Right hindlimb (tissue), 1 donor: ENCODE results near the gene ENG.
"Not testable (repeated sequence)": the region's sequence is repeated elsewhere in the genome, so short reads cannot be mapped to it uniquely, and the experiment has no call there.

ENCODE experiments used
- DNase-seq: peaks from one replicate; pipeline ENCODE4 v3.0.0-alpha.2; 2018

ENG gene

DNA sequence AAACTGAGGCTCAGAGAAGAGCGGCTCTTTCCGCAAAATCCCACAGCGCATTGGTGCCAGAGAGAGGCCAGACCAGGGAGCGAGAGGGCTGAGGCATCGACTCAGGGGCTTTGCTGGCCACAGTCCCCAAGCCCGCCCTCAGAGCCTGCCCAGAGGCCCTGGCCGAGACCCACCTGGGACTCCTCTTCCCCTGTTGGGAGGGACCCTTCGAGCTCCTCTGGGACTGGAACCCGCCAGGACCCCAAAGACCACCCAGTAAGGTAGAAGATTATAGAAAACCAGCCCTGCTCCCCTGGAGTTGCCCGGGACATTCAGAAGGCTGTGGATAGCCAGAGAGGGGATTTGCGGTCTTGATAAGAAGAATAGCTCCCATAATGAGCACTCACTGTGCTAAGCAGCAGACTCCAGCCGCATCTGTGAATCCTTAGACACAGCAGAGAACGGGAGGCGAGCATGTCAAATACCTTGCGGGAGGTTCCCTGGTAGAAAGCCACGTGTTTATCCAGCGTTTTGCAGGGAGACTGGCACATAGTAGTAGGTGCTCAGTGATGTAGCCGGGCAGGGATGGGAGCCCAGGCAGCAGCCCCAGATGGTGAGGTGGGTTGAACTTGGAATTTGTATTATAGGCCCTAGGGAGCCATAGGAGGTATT lies 23.7 kb upstream of the ENG start:
- DNase-seq = no peak

DNA sequence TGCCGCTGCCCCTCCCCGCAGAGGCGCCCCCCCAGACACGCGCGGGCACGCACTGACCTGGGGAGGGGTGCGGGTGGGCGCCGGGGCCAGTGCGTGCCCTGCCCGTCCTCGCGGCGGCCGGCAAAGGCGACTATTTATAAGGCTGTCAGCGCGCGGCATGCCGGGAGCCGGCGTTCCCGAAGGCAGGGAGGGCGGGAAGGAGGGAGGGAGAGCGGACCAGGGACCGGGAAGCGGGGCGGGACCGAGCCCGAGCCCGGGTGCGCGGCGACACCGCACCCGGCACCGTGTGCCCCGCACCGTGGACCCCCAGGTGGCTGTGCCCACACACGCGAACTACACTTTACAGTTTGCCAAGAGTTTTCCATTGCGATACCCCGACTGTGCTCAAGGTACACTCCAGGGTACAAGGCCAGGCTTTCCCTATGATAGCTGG lies 23.1 kb upstream of the ENG start, which contains the start of gene AK1:
AK1 (minus strand) TSS at position 110 of the 433 bp plus-strand sequence. CDS start 3,058 bp downstream, outside the sequence.
- peak; percentile 86 for DNase-seq

DNA sequence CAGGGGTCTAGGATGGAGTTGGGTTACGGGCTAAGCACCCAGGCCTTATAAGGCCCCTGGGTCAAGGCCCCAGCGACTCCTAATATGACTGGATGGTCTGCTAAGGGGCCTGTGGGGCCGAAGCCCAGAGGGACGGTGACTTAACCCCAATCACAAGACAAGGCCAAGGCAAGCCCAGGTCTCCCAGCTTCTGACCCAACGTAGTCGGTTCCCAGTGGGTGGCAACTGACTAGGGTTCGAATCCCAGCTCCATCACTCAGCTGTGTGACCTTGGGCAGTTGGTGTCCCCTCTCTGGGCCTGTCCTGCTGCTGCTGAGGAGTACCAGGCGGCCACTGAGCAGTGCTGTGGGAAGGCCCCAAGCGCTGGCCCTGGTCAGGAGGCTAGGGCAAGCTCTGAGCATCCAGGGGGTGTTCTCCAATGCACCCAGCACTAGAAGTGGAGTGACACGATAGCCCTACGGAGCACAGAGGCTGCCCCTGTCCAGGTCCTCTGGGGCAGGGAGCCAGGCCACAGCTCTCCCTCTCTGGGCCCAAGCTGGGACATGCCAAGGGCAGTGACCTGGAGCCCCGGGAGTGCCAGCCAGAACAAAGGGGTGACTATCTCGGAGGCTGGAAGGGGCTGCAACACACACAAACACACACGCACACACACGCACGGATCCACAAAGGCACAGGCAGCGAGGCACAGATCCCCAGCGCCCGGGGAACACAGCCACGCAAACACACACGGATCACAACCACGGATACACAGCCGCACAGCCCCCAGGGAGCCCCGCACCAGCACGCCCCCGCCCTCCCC lies 22.5 kb upstream of the ENG start:
- no peak for DNase-seq

DNA sequence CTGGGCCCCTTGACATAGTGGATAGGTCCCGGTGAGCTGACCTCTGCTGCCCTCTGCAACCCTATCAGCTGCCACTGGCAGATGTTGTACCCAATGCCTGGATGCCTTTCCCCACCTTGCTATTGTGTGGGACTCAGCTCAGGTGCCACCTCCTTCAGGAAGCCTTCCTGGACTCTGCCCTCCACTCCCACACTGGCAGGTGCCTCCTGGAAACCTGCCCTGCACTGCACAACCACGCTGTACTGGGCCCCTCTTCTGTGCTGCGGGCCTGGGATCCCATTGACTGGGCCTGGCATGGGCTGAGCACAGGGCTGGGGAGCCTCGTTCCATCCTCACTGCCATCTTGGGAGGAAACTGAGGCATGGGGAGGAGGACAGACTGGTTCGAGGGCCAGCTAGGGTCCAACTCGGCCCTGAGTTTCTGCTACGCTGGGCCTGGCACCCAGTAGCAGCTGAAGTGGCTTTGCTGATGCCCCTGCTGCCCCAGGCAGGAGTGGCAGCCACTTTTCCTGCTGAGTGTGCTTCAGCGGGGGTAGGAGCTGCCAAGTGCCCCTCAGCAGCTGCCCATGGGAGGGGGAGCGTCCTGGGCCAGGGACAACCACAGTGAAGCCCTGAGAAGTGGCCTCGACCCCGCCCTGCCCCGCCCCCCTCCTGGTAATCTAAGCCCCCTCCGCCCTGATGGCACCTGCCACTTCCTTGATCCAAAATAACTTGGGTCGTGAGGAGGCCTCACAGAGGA lies 21.7 kb upstream of the ENG start:
- DNase-seq = peak; percentile 61

DNA sequence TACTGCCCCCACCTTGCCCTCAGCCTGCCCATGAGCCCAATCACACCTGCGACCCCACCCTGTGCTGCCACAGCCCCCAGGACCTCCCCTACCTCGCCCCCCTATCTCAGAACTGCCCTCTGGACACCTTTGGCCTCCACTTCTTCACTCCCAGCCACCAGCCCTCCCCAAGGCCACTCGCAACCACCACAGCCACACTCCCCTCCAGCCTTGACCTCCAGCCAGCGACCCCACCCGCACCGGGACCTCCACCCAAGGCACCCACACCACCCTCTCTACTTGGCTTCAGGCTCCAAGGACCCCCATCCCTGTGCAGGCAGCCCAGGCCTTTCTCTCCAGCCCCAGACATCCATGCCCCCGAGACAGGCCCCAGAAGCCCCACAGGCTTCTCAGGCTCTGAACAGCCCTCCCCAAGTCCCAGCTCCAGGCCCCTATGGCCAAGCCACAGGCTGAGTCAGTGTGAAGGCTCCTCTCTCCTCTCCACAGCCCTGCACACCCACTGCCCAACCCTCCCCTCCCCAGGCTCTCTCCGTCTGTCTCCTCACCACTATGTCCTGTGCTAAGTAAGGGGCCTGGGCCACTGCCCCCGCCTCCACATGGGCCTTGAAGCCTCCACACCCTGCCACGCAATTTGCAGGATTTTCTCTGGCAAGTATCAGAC lies 21.0 kb upstream of the ENG start:
- no peak for DNase-seq

DNA sequence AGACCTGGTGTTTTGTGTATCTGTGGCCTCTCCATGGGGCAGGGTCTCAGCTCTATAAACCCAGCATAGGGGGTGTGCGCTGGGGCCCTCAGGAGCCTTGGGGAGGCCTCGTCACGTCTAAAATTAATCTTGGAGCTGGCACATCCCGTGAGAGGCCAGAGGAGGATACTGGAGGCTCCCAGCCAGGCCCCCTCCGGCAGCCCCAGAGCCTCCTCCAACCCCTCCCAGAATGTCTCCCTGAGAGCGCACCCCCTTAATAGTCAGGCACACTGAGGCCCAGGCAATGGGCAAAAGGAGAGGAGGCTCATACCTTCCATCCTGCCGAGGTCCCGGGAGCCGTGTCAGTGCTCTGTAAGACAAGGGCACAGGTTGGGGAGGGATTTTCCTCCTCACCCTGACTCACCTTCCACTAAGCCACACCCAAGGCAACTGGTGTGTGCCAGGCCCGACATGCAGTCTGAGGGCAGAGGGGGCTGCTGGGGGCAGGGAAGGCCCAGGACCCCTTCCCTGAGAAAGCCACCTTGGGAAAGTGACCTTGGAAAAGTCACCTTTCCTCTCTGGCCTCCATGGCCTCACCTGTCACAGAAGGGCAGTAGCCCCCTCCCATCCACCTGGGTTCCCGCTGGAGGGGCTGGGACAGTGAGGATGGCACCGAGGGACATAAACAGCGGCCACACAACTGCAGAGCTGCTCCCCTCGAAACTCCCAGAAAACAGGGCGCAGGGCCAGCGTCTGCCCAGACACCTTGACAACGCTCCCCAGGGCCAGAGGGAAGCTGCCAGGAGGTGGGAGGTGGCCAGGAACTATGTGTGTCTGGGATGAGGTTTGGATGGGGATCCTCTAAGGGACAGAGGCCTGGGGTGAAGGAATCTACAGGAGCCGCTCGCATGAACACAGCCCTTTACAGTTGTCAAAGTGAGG lies 20.1 kb upstream of the ENG start:
- no peak for DNase-seq

DNA sequence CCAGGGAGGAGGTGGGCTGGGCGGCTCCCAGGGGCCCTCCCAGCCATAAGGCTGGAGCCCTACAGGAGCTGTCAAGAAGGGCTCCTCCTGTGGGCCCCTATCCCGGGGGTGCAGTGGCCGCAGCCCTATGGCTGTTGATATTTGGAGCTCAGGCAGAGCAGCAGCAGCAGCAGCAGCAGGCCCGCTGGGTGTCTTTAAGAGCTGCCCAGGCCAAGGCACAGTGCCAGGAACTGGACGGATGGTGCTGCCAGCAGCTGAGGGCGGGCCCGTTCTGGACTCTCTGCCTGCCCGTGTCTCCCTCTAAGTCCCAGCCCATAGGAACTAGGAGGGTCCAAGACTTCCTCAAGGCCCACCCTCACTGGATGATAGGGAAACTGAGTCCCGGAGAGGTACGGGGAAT lies 19.4 kb upstream of the ENG start:
- DNase-seq = peak; percentile 79

DNA sequence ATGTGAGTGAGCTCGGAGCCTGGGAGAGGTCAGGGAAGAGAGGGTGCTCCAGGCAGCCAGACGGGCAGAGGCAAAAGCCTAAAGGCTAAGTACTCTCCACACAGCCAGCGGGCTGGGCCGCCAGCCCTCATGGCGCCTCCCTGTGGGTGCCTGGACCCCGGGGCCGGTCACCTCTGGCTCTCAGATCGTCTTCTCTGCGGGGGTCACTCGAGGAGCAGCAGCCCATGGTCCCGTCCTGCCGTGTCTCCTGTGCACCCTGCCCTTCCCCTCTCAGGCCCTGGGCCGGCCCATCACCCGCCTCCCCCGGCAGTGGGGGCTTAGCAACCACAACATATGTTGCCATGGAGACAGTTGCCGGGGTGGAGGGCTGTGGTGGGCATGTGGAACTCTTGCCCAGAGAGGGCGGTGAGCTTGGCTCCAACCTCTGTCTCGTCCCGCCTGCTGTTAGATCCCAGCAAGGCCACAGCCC lies 18.8 kb upstream of the ENG start:
- peak; percentile 75 for DNase-seq

DNA sequence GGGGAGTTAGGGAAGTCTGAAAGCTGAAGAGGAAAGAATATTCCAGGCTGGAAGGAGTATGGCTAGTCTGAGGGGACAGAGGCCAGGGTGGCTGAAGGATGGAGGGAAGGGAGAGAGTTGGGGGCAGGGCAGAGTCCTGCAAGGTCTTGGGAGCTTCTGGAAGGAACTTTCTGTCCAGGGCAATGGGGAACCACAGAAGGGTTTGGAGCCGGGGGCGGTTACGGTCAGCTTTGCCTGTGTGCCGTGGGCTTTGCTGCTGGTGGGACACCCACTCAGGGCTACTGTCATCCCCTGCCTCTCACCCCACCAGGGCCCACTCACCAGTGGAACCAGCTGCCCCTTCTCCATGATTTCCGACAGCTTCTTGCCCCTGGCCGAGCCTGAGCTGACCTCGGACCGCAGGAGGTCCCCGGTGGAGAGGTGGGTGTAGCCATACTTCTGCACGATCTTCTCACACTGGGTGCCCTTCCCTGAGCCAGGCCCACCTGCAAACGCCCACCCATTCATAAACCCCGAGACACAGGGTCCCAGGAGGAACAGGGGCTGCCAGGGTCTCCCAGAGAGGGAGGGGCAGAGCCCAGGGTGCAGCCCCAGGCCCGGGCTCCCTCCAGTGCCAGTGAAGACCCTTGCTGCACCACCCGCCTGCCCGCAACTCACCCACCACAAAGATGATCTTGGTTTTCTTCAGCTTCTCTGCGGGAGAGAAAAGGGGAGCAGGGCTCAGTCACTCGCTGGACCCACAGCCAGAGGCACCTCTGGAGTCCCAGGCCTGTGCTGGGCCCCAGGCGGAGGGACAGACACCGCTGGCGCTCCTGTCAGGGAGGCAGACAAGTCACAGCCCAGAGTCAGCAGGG lies 18.1 kb upstream of the ENG start:
- DNase-seq = no peak

DNA sequence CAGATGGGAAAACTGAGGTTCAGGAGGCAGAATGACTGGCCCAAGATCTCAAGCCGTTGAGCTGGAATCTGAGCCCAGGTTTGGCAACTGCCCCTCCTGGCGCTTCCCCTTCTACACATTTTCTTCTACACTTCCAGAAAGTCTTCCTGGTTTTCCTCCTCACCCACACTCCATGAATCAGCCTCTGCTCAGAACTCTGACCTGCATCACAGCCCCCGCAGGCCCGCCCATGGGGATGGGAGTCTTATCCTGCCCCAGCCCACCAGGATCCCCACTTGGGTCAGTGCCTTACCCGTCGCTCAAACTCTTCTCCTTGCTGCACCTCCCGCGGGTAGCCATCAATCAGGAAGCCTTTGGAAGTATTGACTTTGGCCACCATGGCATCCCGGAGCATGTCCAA lies 17.1 kb upstream of the ENG start:
- no peak for DNase-seq

DNA sequence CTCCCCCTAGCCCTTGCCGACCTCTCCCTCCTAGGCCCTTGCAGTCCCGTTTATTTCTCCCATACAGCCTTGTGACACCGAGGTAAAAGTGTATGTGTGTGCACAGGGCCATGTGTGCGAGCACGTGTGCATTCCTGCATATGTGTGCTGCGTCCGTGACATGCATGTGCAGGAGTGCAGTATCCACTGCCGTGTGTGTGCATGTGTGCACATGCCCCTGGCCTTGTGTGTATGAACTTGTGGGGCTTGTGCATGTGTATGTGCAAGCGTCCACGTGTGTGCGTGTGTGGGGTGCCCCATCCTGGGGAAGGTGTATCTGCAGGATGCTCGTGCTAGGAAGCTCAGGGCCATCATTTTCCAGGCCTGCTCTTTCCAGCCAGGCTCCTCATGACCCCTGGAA lies 16.4 kb upstream of the ENG start:
- DNase-seq = no peak

DNA sequence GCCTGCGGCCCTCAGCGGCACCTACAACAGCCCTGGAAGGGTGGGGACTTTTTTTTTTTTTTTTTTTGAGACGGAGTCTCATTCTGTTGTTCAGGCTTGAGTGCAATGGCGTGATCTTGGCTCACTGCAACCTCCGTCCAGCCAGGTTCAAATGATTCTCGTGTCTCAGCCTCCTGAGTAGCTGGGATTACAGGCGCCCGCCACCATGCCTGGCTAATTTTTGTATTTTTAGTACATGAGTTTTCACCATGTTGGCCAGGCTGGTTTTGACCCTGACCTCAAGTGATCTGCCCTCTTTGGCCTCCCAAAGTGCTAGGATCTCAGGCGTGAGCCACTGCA lies 15.7 kb upstream of the ENG start:
- DNase-seq = not testable (repeated sequence)

DNA sequence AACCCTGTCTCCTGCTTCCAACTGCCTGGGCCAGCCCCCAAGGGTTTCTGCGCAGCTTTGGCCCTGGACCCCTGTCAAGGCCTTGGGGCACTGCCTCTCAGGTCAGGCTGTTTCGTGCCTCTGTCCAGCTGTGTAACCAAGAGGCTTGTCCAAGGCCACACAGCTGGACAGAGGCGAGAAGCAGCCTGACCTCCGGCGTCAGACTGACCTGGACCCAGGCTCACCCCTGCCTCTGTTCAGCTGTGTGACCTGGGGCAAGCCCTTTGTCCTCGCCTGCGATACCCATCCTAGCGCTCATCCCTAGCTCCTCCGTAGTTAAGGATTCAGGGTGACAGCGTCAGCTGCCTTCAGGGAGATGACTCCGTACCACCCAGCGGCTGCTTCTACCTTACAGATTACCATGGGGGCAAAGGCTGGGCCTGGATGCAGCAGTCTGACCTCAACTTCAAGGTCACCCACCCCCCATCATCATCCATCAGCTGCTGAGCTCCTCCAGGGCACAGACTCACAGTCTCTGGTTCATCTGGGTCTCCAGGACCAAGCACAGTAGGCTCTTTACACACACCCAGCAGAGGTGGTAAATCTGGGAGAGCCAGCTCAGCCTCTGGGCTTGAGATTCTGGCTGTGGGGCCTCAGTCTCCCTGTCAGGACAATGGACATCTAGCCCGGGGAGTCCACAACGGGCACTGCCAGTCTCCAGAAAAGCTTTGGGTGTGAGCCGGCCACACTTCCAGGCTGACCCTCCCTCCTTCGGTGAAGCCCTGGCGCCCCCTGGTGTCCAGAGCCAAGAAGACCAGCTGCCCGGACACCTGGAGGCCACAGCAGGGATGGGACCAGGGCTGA lies 15.1 kb upstream of the ENG start:
- DNase-seq = peak; percentile 89

DNA sequence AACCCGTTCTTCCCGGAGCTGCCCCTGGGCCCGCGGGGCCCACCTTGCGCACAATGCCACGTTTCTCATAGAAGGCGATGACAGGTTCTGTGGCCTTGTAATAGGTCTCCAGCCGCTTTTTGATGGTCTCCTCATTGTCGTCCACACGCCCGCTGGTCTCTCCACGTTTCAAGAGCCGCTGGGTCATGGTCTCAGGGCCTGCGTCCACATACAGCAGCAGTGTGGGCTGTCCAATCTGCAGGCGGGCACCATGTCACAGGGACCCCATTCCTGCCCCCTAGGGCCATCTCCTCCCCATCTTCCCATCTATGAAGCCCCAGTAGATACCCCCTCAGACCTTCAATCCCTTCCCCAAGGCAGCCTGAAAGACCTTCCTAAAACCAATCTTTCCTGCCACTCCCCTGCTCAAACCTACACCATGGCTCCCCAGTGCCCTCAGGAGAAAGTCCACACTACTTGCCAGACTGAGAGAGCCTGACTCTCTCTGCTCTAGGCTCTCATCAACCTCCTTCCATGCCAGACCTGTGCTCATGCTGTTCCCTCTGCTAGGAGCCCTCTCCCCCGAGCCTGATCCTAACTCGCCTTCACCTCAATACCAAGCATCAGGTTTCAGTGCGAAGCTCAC lies 13.9 kb upstream of the ENG start:
- DNase-seq = no peak

DNA sequence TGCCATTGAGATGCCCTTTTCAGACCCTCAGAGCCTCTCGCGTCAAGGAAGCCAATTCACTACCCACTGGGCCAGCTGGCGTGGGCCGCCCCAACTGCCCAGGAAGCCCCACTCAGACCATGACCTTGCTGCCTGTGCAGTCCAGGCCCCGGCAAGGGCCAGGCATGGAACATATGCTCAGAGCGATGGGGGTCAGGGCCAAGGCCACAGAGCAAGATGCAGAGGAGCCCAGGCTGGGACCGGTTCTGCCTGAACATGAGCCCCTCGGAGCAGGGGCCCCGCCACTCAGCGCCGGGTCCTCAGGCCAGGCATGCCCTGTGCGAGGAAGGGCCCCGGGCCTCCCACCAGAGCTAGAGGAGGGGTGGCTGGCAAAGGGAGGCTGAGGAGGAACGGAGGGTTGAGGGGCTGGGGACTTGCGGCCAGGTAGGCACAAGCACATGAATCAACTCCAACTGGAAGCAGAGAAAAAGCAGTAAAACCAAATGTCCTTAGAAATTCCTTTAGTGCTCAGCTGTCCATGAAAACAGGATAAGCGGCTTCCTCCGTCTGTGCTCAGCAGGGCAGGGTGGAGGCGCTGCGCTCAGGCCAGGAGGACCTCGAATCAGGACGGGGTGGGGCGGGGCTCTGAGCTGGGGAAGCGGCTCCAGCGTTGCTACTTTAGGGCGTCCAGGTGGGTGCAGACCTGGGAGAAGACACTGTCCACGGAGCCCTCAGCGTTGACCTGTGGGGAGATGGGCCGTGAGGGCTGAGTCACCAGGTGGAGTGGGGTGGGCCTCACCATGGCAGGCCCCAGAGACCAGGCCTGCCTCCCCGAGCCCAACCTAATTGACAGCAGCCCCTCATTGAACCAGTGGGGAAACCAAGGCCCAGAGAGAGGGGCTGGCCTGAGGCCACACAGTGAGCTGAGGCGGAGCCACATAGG lies 13.2 kb upstream of the ENG start:
- no peak for DNase-seq

DNA sequence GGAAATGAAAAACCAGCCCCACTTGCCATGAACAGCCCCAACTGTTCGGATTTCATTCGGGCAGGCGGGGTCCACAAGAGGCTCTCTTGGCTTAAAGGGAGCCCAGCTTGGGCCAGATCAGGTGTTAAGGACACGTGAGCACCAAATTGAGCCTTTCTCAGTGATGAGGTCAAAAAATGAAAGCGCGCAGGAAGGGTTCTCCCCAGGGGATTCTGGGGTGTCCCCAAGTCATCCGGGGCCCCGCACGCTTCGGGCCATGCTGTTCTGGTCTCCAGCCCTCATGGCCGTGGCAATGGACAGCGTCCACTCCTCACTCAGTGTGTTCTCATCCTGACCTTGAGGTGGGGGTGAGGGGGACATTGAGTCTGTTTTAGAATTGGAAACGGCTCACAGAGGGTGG lies 12.1 kb upstream of the ENG start:
- no peak for DNase-seq

DNA sequence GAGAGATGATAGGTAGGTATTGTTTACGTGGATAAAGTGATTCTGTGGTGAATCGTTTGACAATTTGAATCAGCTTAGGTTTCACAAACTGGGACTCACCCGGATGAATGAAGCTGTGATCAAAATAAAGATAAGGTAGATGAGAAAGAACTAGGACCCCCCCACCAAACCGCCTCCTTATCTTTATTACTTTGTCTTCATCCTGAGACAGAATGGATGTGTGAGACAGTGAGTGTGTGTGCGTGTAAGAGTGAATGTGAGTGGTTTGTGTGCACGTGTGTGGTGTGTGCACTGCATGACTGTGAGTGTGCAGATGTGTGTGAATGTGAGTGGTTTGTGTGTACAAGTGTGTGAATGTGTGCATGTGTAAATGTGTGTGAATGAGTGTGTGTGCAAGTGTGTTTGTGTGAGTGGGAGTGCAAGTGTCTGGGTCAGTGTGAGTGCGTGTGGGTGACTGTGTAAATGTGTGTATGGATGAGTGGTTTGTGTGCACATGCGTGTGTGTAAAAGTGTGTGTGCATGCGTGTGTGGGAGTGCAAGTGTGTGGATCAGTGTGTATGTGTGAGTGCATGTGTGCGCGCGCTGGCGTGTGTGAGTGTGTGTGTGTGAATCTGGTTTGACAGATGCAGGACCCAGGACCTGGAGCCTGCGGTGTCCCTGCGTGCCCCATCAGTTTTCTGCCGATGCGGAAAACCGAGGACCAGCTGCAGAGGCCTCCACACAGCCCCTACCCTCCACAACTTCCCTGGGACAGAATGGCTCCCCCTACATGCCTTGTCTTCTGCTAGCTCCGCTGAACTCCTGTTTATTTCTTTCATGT lies 11.4 kb upstream of the ENG start:
- no peak for DNase-seq
